K562 (cell line): Measurements from ENCODE around the gene RAB3C. TPM values are rescaled to one million over a fixed set of nuclear protein-coding genes. Genes with fewer than 3 reads are reported as not detected.

ENCODE experiments used
- ATAC-seq: fragments of 200-7000 bp; cut with Tn5 transposase; 3 replicates; pipeline ENCODE4 v1.9.1; 2020; ENCODE audit warnings: moderate library complexity
- BruUV-seq: library from RNA; stranded (reverse); fragments of 400-500 nt; replicated peaks from 2 replicates; lab custom pipeline; 2021; lab: Mats Ljungman, UMichigan
- CTCF ChIA-PET: fragments of 300-600 bp; formaldehyde crosslinking; extraction: SDS; loops from one replicate; lab custom pipeline; 2021; ENCODE audit warnings: low intra/inter-chr PET ratio; lab: Yijun Ruan, JAX
- POLR2A ChIA-PET: fragments of 300-600, 350-650 bp; sonication (Branson Sonifier 250); formaldehyde crosslinking; extraction: SDS; loops from one replicate; lab custom pipeline; 2021; ENCODE audit warnings: antibody characterized with exemption, inconsistent platforms; lab: Yijun Ruan, JAX
- DNase-seq, 4 experiments: peaks; one replicate each; pipeline versions ENCODE4 v3.0.0 to v3.0.0-alpha.2; 2011 to 2018; ENCODE audit warnings: low spot score in 3 of 4, mixed read lengths in 3 of 4; ENCODE audit errors: extremely low read depth in 1 of 4
- FAIRE-seq: peaks from 2 replicates; lab custom pipeline; 2011; peaks lifted over from hg19 to GRCh38; lab: Jason Lieb, UNC
- H2AFZ ChIP-seq: 2 replicates; pipeline ENCODE4 v1.6.0; 2011; ENCODE audit warnings: low read depth, low read length, control low read depth, inconsistent platforms
- H3K27ac ChIP-seq: fragments of 200-600 bp; 3 replicates; pipeline ENCODE4 v1.8.0; 2011; ENCODE audit warnings: low read depth, mild to moderate bottlenecking, control low read depth, inconsistent platforms, low read length, moderate library complexity, mixed read lengths; ENCODE audit errors: extremely low read depth
- H3K27me3 ChIP-seq, 2 experiments: fragments of 300-600 bp in 1 of 2; 2 replicates in 1 of 2; 3 replicates in 1 of 2; pipeline versions ENCODE4 v1.6.0 to v1.8.0; 2011; ENCODE audit warnings: inconsistent platforms in 2 of 2, low read length in 2 of 2, mild to moderate bottlenecking in 1 of 2, mixed read lengths in 1 of 2, moderate library complexity in 1 of 2; ENCODE audit not compliant: control insufficient read depth in 2 of 2, insufficient read depth in 2 of 2
- H3K36me3 ChIP-seq: fragments of 300-600 bp; 3 replicates; pipeline ENCODE4 v1.8.0; 2011; ENCODE audit warnings: mild to moderate bottlenecking, low read length, inconsistent platforms; ENCODE audit not compliant: control insufficient read depth, insufficient read depth
- H3K4me1 ChIP-seq, 2 experiments: fragments of 200-600 bp in 1 of 2; replicated peaks in 1 of 2; 2 replicates in 1 of 2; 3 replicates in 1 of 2; pipeline versions ENCODE4 v1.5.1 to v1.8.0; 2011; ENCODE audit warnings: inconsistent platforms in 2 of 2, low read length in 2 of 2, mild to moderate bottlenecking in 1 of 2, mixed read lengths in 1 of 2, moderate library complexity in 1 of 2; ENCODE audit not compliant: control insufficient read depth in 2 of 2, insufficient read depth in 2 of 2
- H3K4me2 ChIP-seq: 2 replicates; pipeline ENCODE4 v1.6.1; 2011; ENCODE audit warnings: low read length, control low read depth, inconsistent platforms, mixed read lengths; ENCODE audit not compliant: insufficient read depth
- H3K4me3 ChIP-seq: fragments of 200-600 bp; sonication (generic), shearing (Covaris generic); 2 replicates; pipeline ENCODE4 v1.5.1; 2016; ENCODE audit warnings: control low read depth, inconsistent platforms
- H3K79me2 ChIP-seq: fragments of 200-600 bp; 3 replicates; pipeline ENCODE4 v1.8.0; 2011; ENCODE audit warnings: low read length, inconsistent platforms; ENCODE audit not compliant: control insufficient read depth, insufficient read depth
- H3K9ac ChIP-seq, 2 experiments: 2 replicates each; pipeline versions ENCODE4 v1.6.0 to v1.6.1; 2011; ENCODE audit warnings: low read depth in 2 of 2, low read length in 2 of 2, control low read depth in 1 of 2, inconsistent platforms in 1 of 2, mild to moderate bottlenecking in 1 of 2, mixed read lengths in 1 of 2; ENCODE audit not compliant: insufficient read depth in 1 of 2
- H3K9me1 ChIP-seq: one replicate; pipeline ENCODE4 v1.6.0; 2011; ENCODE audit warnings: inconsistent platforms, mild to moderate bottlenecking, low read length, moderate library complexity; ENCODE audit not compliant: control insufficient read depth, insufficient read depth
- H3K9me3 ChIP-seq: replicated peaks from 2 replicates; pipeline ENCODE4 v1.5.1; 2011; ENCODE audit warnings: low read depth, low read length, inconsistent platforms; ENCODE audit not compliant: control insufficient read depth, insufficient read depth
- H4K20me1 ChIP-seq: replicated peaks from 2 replicates; pipeline ENCODE4 v1.6.1; 2011; ENCODE audit warnings: low read length, inconsistent platforms, mixed read lengths; ENCODE audit not compliant: control insufficient read depth, insufficient read depth
- BMI1 ChIP-seq: fragments of 150-350 bp; IDR thresholded peaks from 2 replicates; pipeline ENCODE4 v1.6.1; 2014; ENCODE audit warnings: low read length
- DPF2 ChIP-seq: fragments of 450-650 bp; IDR thresholded peaks from 2 replicates; pipeline ENCODE4 v1.6.1; 2016
- KAT7 ChIP-seq: sonication (generic); formaldehyde crosslinking; IDR thresholded peaks from 2 replicates; pipeline ENCODE4 v1.8.0; 2022; ENCODE audit warnings: missing genetic modification reagents, mild to moderate bottlenecking, borderline replicate concordance
- PML ChIP-seq: IDR thresholded peaks from 2 replicates; pipeline ENCODE4 v1.6.1; 2012; ENCODE audit warnings: low read length, inconsistent platforms
- SAP30 ChIP-seq: fragments of 200-600 bp; sonication (generic); IDR thresholded peaks from 2 replicates; pipeline ENCODE4 v1.6.1; 2012; ENCODE audit warnings: borderline replicate concordance, low read depth, mild to moderate bottlenecking, moderate library complexity, low read length, control low read depth, inconsistent platforms; ENCODE audit not compliant: insufficient read depth, poor library complexity, severe bottlenecking
- SRSF9 ChIP-seq: fragments of 200-400 bp; formaldehyde crosslinking; IDR thresholded peaks from 2 replicates; pipeline ENCODE4 v1.6.1; 2017; ENCODE audit warnings: low read depth, low read length, borderline replicate concordance
- TARDBP ChIP-seq: fragments of 450-650 bp; IDR thresholded peaks from 2 replicates; pipeline ENCODE4 v1.6.1; 2016
- ZFPM2 ChIP-seq: fragments of 250-450 bp; sonication (Bioruptor Pico); IDR thresholded peaks from 2 replicates; pipeline ENCODE4 v1.5.1; 2022; ENCODE audit warnings: mild to moderate bottlenecking
- ZNF140 ChIP-seq: fragments of 250-450 bp; sonication (Bioruptor Pico); IDR thresholded peaks from 2 replicates; pipeline ENCODE4 v1.8.0; 2021; ENCODE audit warnings: moderate library complexity, mild to moderate bottlenecking, inconsistent platforms
- ZNF583 ChIP-seq: fragments of 250-450 bp; sonication (Bioruptor Pico); IDR thresholded peaks from 2 replicates; pipeline ENCODE4 v1.4.0; 2020
- WGBS: fragments of 100-300 bp; shearing (Covaris generic); methylation state at CpG from one replicate; pipeline ENCODE4 v1.1.6; 2016; ENCODE audit warnings: low coverage, mixed read lengths; ENCODE audit not compliant: insufficient coverage; ENCODE audit errors: missing lambda C conversion rate; 5-methylcytosine and 5-hydroxymethylcytosine counted together
- in situ Hi-C: fragments of 300-500 bp; cut with MboI; formaldehyde crosslinking; loops from 4 replicates; pipeline ENCODE4 v1.15.0; 2018; ENCODE audit warnings: inconsistent platforms, mixed read lengths
- intact Hi-C: fragments of 100-400 bp; cut with micrococcal nuclease; formaldehyde crosslinking; loops from 2 replicates; pipeline ENCODE4 v1.14.2; 2022
- polyA plus RNA-seq, 8 experiments: library from polyadenylated mRNA; depleted of rRNA in 4 of 8; stranded (reverse) in 5 of 8; unstranded in 3 of 8; fragments of >200 nt; fragmentation: Nextera tagmentation in 2 of 8; fragmentation: Illumina TruSeq in 1 of 8; extraction: Ambion mirVana in 2 of 8; extraction: Trizol in 1 of 8; gene quantifications; 2 replicates each; pipeline versions ENCODE4 v1.2.1 to v1.2.3, GENCODE V29; 2011 to 2014; ENCODE audit warnings: inconsistent platforms in 1 of 8, missing spikeins in 1 of 8
- total RNA-seq, 7 experiments: library from RNA; depleted of rRNA in 6 of 7; stranded (reverse); fragments of >200 nt in 6 of 7; fragmentation: Illumina TruSeq in 2 of 7; extraction: Trizol in 2 of 7; gene quantifications; 2 replicates each; pipeline versions ENCODE4 v1.2.1 to v1.2.3, GENCODE V29; 2011 to 2021; ENCODE audit warnings: low replicate concordance in 1 of 7
- TF ChIP-seq, protein P1 (sequence below): fragments of 250-450 bp; sonication (Bioruptor Pico); IDR thresholded peaks from 2 replicates; pipeline ENCODE4 v1.8.0; 2022; ENCODE audit warnings: inconsistent platforms
- TF ChIP-seq, protein P2 (sequence below): fragments of 250-450 bp; sonication (Bioruptor Pico); IDR thresholded peaks from 2 replicates; pipeline ENCODE4 v1.5.0; 2021; ENCODE audit warnings: mild to moderate bottlenecking, borderline replicate concordance

RAB3C gene
- total and polyA plus RNA-seq, 9 of the 15 experiments (the other 6 are each of a cell fraction or from before 2014, with no cell fraction given), result not detected

DNA sequence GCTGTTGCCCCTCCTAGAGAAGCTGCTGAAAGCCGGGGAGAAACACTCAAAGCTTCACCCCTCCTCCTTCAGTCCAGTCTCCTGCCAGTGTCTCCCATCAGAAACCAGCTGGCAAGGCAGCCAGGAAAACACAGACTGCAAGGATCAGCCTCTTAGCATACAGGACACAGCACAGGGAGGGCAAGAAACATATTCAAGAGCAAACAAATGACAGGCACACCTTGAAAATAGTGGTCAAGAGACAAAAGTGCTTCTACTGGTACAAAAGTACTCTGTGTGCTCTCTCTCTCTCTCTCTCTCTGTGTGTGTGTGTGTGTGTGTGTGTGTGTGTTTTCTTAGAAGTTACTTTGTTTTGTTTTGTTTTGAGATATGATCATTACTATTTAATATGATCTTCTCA lies 227.2 kb downstream of the RAB3C start:
- no peak overlapping the region for H3K4me3 ChIP-seq
- no peaks in the 10 kb centered on the region for H3K9me1 ChIP-seq
- in situ Hi-C loops (no loop called here), intact Hi-C loops (no loop called here)
- no peaks in the 10 kb centered on the region for H3K79me2 ChIP-seq
- no peak for FAIRE-seq
- no peak overlapping the region for H2AFZ ChIP-seq
- TF ChIP-seq, protein P1, sequence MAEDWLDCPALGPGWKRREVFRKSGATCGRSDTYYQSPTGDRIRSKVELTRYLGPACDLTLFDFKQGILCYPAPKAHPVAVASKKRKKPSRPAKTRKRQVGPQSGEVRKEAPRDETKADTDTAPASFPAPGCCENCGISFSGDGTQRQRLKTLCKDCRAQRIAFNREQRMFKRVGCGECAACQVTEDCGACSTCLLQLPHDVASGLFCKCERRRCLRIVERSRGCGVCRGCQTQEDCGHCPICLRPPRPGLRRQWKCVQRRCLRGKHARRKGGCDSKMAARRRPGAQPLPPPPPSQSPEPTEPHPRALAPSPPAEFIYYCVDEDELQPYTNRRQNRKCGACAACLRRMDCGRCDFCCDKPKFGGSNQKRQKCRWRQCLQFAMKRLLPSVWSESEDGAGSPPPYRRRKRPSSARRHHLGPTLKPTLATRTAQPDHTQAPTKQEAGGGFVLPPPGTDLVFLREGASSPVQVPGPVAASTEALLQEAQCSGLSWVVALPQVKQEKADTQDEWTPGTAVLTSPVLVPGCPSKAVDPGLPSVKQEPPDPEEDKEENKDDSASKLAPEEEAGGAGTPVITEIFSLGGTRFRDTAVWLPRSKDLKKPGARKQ, result no peak
- TF ChIP-seq KAT7 (CRISPR knock-in tag) (no peak), ZNF140 (CRISPR knock-in tag) (no peak), ZNF583 (CRISPR knock-in tag) (no peak), PML (no peak), SAP30 (no peak), DPF2 (no peak), TARDBP (no peak), BMI1 (no peak), ZFPM2 (CRISPR knock-in tag) (no peak), SRSF9 (no peak)
- TF ChIP-seq, protein P2, sequence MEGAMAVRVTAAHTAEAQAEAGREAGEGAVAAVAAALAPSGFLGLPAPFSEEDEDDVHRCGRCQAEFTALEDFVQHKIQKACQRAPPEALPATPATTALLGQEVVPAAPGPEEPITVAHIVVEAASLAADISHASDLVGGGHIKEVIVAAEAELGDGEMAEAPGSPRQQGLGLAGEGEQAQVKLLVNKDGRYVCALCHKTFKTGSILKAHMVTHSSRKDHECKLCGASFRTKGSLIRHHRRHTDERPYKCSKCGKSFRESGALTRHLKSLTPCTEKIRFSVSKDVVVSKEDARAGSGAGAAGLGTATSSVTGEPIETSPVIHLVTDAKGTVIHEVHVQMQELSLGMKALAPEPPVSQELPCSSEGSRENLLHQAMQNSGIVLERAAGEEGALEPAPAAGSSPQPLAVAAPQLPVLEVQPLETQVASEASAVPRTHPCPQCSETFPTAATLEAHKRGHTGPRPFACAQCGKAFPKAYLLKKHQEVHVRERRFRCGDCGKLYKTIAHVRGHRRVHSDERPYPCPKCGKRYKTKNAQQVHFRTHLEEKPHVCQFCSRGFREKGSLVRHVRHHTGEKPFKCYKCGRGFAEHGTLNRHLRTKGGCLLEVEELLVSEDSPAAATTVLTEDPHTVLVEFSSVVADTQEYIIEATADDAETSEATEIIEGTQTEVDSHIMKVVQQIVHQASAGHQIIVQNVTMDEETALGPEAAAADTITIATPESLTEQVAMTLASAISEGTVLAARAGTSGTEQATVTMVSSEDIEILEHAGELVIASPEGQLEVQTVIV (CRISPR knock-in tag), result no peak
- no peaks in the 10 kb centered on the region for H3K9me3 ChIP-seq
- no peaks in the 10 kb centered on the region for H3K27me3 ChIP-seq
- BruUV-seq, result no TSS peak
- H3K9ac ChIP-seq, result no peak overlapping the region
- DNase-seq, result no peak
- no peaks in the 10 kb centered on the region for H3K36me3 ChIP-seq
- no peak for ATAC-seq
- 0% methylated on average over 1 of the region's 1 CpG for WGBS
- CTCF ChIA-PET, result no interaction called here
- H3K27ac ChIP-seq, result no peak overlapping the region
- no peak overlapping the region for H3K4me2 ChIP-seq
- H4K20me1 ChIP-seq, result no peaks in the 10 kb centered on the region
- POLR2A ChIA-PET, result no interaction called here
- no peaks in the 10 kb centered on the region for H3K4me1 ChIP-seq
